ENCODE results near the gene AKR1A1. TPM values are rescaled to one million over a fixed set of nuclear protein-coding genes. Genes with fewer than 3 reads are reported as not detected.

Gene AKR1A1
- total RNA-seq, 1 donor from 2014 or later, result 175 TPM

DNA sequence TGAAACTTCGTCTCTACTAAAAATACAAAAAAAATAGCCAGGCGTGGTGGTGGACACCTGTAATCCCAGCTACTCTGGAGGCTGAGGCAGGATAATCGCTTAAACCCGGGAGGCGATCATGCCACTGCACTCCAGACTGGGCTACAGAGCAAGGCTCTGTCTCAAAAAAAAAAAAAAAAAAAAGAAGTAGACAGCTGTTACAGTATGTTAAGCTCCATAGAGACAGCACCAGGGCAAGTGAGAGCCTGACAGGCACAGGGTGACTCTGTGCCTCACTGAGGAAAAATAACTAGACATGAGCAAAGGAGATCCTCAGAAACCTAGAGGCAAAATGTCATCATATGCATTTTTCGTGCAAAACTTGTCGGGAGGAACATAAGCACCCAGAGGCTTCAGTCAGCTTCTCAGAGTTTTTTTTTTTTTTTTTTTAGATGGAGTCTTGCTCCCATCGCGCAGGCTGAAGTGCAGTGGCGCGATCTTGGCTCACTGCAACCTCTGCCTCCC lies 19.9 kb upstream of the AKR1A1 start:
- H3K27ac Mint-ChIP-seq (ENCODE audit: unreplicated experiment), result no peak overlapping the region
- no peak for DNase-seq (ENCODE audit: extremely low spot score, unreplicated experiment)
- no peak overlapping the region for H3K4me3 Mint-ChIP-seq (ENCODE audit: unreplicated experiment)
- H3K27me3 Mint-ChIP-seq (ENCODE audit: unreplicated experiment), result peaks cover 2% of the 10 kb centered on the region
- TF ChIP-seq, protein P1, sequence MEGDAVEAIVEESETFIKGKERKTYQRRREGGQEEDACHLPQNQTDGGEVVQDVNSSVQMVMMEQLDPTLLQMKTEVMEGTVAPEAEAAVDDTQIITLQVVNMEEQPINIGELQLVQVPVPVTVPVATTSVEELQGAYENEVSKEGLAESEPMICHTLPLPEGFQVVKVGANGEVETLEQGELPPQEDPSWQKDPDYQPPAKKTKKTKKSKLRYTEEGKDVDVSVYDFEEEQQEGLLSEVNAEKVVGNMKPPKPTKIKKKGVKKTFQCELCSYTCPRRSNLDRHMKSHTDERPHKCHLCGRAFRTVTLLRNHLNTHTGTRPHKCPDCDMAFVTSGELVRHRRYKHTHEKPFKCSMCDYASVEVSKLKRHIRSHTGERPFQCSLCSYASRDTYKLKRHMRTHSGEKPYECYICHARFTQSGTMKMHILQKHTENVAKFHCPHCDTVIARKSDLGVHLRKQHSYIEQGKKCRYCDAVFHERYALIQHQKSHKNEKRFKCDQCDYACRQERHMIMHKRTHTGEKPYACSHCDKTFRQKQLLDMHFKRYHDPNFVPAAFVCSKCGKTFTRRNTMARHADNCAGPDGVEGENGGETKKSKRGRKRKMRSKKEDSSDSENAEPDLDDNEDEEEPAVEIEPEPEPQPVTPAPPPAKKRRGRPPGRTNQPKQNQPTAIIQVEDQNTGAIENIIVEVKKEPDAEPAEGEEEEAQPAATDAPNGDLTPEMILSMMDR (IDR thresholded peaks at IDR 0.05), result no peak
- H3K4me1 Mint-ChIP-seq (ENCODE audit: unreplicated experiment), result peaks cover 2% of the 10 kb centered on the region
- H3K36me3 Mint-ChIP-seq (ENCODE audit: unreplicated experiment), result no peaks in the 10 kb centered on the region
- no peaks in the 10 kb centered on the region for H3K9me3 Mint-ChIP-seq (ENCODE audit: unreplicated experiment)

DNA sequence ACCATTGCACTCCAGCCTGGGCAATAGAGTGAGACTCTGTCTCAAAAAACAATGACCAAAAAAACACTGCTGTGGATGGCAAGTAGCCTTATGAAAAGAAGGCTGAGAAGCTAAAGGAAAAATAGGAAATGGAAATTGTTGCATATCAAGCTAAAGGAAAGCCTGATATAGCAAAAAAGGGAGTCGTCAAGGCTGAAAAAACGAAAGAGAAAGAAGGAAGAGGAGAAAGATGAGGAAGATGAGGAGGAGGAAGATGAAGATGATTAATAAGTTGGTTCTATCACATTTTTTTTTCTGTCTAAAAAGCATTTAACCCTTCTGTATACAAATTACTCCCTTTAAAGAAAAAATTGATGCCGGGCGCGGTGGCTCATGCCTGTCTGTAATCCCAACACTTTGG lies 18.8 kb upstream of the AKR1A1 start:
- no peaks in the 10 kb centered on the region for H3K9me3 Mint-ChIP-seq (ENCODE audit: unreplicated experiment)
- peaks cover 2% of the 10 kb centered on the region for H3K27me3 Mint-ChIP-seq (ENCODE audit: unreplicated experiment)
- H3K4me1 Mint-ChIP-seq (ENCODE audit: unreplicated experiment), result no peaks in the 10 kb centered on the region
- H3K4me3 Mint-ChIP-seq (ENCODE audit: unreplicated experiment), result no peak overlapping the region
- no peak for DNase-seq (ENCODE audit: extremely low spot score, unreplicated experiment)
- TF ChIP-seq, protein P1 (IDR thresholded peaks at IDR 0.05), result no peak
- no peak overlapping the region for H3K27ac Mint-ChIP-seq (ENCODE audit: unreplicated experiment)
- no peaks in the 10 kb centered on the region for H3K36me3 Mint-ChIP-seq (ENCODE audit: unreplicated experiment)

DNA sequence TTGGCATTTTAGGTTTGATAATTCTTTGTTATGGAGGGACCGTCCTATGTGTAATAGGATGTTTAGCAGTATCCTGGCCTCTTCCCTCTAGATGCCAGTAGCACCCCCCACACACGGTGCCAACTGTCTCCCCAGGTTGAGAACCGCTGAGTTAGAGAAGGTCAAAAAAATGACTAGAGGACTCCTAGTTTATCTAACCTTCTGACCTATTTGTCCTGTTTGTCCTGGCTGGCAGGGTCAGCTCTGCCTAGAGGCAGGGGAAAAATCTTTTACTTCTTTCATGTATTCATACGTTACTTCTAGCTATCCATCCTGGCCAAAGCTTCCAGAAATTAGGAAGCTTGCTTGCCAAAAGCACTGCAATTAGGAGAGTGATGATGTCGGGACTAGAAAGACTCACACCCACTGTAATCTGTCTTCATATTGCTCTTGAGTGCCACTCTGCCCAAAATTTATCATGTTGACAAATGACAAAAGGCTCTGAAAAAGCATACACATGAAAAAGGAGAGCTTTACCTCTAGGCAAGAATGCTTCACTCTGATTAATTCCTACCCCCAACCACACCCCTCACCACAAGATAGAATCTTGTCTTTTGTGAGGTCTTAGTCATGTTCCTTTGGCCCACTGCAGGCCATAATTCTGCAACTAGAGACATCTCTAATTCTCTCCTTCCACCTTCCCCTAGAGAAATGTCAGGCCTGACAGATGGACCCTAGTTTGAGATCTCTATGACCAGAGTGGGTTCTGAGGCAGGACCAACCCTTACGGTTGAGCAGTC lies 14.4 kb upstream of the AKR1A1 start:
- peaks cover 3% of the 10 kb centered on the region for H3K27me3 Mint-ChIP-seq (ENCODE audit: unreplicated experiment)
- no peaks in the 10 kb centered on the region for H3K9me3 Mint-ChIP-seq (ENCODE audit: unreplicated experiment)
- H3K4me1 Mint-ChIP-seq (ENCODE audit: unreplicated experiment), result no peaks in the 10 kb centered on the region
- no peak overlapping the region for H3K4me3 Mint-ChIP-seq (ENCODE audit: unreplicated experiment)
- no peaks in the 10 kb centered on the region for H3K36me3 Mint-ChIP-seq (ENCODE audit: unreplicated experiment)
- DNase-seq (ENCODE audit: extremely low spot score, unreplicated experiment), result no peak
- TF ChIP-seq, protein P1 (IDR thresholded peaks at IDR 0.05), result no peak
- H3K27ac Mint-ChIP-seq (ENCODE audit: unreplicated experiment), result no peak overlapping the region

DNA sequence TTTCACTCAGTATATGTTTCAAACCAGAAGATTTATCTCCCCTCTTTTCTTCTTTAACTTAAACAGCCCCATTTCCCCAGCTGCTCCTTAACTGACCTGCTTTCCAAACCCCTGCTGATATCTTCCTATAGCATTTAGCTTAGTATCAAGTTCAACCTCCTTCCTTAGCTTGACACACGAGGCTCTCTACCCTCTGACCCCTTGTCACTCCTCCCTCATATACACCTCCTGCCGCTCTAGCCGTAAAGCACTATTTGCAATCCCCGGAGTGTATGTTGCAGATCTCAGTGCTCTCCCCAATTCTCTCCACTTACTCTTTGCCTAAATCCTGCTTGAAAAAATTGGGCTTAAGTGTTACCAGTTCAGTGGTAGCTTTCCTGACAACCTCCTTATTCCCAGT lies 13.7 kb upstream of the AKR1A1 start:
- H3K27ac Mint-ChIP-seq (ENCODE audit: unreplicated experiment), result no peak overlapping the region

DNA sequence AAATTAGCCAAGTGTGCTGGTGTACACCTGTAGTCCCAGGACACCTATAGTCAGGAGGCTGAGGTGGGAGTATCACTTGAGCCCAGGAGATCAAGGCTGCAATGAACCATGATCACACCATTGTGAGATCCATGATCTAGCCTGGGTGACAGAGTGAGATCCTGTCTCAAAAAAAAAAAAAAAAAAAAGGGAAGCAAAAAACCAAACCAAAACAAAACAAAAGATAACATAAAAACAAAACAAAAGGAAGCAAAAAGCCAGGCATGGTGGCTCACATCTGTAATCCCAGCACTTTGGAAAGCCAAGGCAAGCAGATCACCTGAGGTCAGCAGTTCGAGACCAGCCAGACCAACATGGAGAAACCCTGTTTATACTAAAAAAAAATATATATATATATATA lies 9.4 kb upstream of the AKR1A1 start:
- no peaks in the 10 kb centered on the region for H3K9me3 Mint-ChIP-seq (ENCODE audit: unreplicated experiment)
- H3K36me3 Mint-ChIP-seq (ENCODE audit: unreplicated experiment), result no peaks in the 10 kb centered on the region
- no peak overlapping the region for H3K4me3 Mint-ChIP-seq (ENCODE audit: unreplicated experiment)
- H3K4me1 Mint-ChIP-seq (ENCODE audit: unreplicated experiment), result no peaks in the 10 kb centered on the region
- TF ChIP-seq, protein P1 (IDR thresholded peaks at IDR 0.05), result no peak
- no peak for DNase-seq (ENCODE audit: extremely low spot score, unreplicated experiment)
- H3K27me3 Mint-ChIP-seq (ENCODE audit: unreplicated experiment), result peaks cover 9% of the 10 kb centered on the region
- H3K27ac Mint-ChIP-seq (ENCODE audit: unreplicated experiment), result no peak overlapping the region

More for the DNA sequence above, 13.7 kb upstream of the AKR1A1 start:
- H3K4me3 Mint-ChIP-seq (ENCODE audit: unreplicated experiment), result no peak overlapping the region
- no peak for DNase-seq (ENCODE audit: extremely low spot score, unreplicated experiment)
- H3K27me3 Mint-ChIP-seq (ENCODE audit: unreplicated experiment), result peaks cover 2% of the 10 kb centered on the region
- H3K9me3 Mint-ChIP-seq (ENCODE audit: unreplicated experiment), result no peaks in the 10 kb centered on the region
- H3K36me3 Mint-ChIP-seq (ENCODE audit: unreplicated experiment), result no peaks in the 10 kb centered on the region
- TF ChIP-seq, protein P1 (IDR thresholded peaks at IDR 0.05), result no peak
- H3K4me1 Mint-ChIP-seq (ENCODE audit: unreplicated experiment), result no peaks in the 10 kb centered on the region
